Gastroesophageal sphincter (tissue), 3 donors: ENCODE results near the gene SERPINE2.

ENCODE experiments used
- CTCF ChIP-seq, 4 experiments: fragments of 200-600 bp in 2 of 4; fragments of 450-650 bp in 2 of 4; sonication (generic) in 1 of 4; IDR thresholded peaks; one replicate each; pipeline ENCODE4 v1.5.1; 2017 to 2019; ENCODE audit warnings: antibody characterized with exemption in 4 of 4, mild to moderate bottlenecking in 2 of 4, moderate library complexity in 2 of 4
- EP300 ChIP-seq: sonication (generic); formaldehyde crosslinking; IDR thresholded peaks from one replicate; pipeline ENCODE4 v1.6.1; 2017; ENCODE audit warnings: antibody characterized with exemption, mild to moderate bottlenecking
- POLR2A ChIP-seq, 2 donors: fragments of 450-650 bp; IDR thresholded peaks; one replicate each; pipeline ENCODE4 v1.6.1; 2017; ENCODE audit warnings: antibody characterized with exemption in 2 of 2, mild to moderate bottlenecking in 2 of 2, moderate library complexity in 1 of 2
- POLR2AphosphoS5 ChIP-seq: sonication (generic); formaldehyde crosslinking; IDR thresholded peaks from one replicate; pipeline ENCODE4 v1.6.1; 2017; ENCODE audit warnings: antibody characterized with exemption

DNA sequence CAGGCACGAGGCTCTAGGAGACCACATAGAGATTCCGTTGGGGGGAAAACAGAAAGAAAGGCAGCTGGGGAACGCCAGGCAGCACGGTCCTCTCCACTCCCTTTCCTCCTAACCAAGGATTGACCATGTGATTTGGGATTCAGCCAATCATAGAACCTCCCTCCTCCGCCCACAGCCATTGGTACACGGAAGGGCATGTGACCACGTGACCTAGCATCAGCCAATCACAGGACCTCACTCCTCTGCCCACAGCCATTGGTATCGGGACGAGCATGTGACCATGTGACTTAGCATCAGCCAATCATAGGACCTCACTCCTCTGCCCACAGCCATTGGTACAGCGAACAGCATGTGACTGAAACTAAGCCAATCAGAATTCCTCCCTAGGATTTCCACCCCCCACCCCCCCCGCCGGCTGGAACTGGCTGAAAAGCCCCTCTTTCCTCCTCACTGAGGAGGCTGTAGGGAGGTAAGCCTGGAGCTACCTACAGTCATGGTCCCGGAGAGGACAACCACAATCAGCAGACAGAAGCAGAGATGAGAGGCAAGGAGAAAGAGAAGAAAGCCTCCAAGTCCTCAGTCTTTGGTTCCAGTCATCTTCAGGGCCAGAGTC lies 7.6 kb downstream of the SERPINE2 start:
- no peak for TF ChIP-seq POLR2A (IDR thresholded peaks at IDR 0.05)
- TF ChIP-seq CTCF (IDR thresholded peaks at IDR 0.05): no peak
- TF ChIP-seq EP300: no peak
- TF ChIP-seq POLR2AphosphoS5: no peak
